HG03097 (cell line): ENCODE measurements around the gene FAM120A.
"Not testable (repeated sequence)": the region's sequence is repeated elsewhere in the genome, so short reads cannot be mapped to it uniquely, and the experiment has no call there.

Experiments
- ATAC-seq: cut with Tn5 transposase; IDR thresholded peaks from one replicate; pipeline ENCODE4 v1.9.1; 2021; ENCODE audit not compliant: unreplicated experiment, low FRiP score

Gene FAM120A

GRCh38 chr9:93503381-93503780 is 51.9 kb downstream of the FAM120A start:
- ATAC-seq: no peak

DNA sequence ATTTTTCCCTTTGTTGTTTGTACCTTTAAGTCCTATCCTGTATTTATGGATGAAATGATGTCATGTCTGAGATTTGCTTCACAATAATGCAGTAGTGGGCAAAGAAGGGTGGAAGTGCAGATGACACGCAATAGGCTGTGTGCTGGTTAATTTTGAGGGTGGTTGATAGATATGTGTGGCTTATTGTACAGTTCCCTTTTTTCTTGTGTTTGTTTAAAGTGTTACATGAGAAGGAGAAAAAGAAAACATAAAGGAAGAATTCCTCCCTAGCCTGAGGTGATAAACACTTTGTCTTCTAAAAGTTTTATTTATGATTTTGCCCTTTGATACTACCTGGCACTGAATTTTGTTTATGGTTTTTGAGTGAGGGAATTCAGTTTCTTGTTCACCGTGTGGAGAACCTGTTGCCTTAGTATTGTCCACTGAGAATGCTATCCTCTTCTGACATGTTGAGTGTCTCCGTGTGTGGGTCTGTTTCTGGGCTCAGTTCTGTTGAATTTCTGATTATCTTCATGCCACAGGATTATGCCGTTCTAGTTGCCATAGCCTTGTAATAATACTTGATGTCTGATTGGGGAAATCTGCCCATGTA is 54.2 kb downstream of the FAM120A start:
- no peak for ATAC-seq

GRCh38 chr9:93507768-93508167 is 56.3 kb downstream of the FAM120A start:
- ATAC-seq: no peak

DNA sequence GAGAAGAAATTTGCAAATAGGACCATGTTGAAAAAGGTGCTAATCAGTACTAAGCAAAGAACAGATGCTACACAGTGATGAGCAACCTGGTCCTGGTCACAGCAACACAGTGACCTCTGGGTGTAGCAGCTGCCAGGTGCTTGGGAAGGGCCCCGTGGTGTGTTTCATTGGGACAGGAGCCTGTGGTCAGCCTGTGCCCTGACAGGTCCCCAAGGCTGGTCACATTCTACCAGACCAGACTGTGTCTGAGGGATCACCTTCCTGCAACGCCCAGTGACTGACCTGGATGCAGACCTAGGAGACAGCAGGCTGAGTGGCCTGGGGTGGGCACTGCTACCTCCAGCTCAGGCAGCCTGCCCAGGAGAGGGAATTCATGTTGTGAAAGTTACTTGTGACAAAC is 56.7 kb downstream of the FAM120A start:
- ATAC-seq: no peak

- ATAC-seq: no peak
Measured at GRCh38 chr9:93509084-93509483, 57.6 kb downstream of the FAM120A start.

DNA sequence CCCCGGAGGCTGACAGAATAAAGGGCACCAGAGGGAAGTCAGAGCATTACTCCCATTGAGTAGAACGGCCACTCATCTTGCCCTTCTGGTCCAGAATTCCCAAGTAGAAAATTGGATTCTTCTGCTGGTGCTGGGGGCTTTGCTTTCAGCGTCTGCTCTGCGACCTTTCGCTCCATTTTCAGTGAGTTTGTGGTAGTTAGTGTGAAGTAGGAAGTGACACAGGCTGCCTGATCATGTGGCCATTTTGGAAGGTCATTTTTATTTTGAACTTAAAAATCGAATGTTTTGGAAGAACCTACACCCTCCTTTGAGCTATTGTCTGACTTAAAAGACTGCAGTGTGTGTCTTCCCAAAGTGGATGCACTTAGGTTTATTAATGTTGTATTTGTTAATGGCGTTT is 58.6 kb downstream of the FAM120A start:
- ATAC-seq: no peak

DNA sequence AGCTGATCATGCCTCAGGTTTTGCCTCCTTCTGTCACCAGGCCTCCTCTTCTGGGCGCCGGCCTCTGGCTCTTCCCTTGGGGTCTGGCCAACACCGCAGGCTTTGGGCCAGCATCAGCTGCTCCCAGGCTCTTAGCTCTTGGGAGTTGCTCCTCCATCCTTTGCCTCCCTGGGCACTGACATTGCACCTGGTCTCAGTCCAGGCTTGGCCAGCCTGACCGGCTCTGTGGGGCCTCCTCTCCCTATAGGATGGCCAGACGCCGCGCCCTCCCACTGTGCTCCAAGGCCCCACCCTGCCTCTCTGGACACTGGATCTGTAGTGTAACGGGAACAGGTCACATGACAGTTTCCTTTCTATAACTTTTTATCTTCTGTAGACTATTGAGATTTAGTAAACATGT is 59.7 kb downstream of the FAM120A start:
- not testable (repeated sequence) for ATAC-seq

GRCh38 chr9:93512170-93512812 is 60.8 kb downstream of the FAM120A start:
- ATAC-seq: not testable (repeated sequence)

DNA sequence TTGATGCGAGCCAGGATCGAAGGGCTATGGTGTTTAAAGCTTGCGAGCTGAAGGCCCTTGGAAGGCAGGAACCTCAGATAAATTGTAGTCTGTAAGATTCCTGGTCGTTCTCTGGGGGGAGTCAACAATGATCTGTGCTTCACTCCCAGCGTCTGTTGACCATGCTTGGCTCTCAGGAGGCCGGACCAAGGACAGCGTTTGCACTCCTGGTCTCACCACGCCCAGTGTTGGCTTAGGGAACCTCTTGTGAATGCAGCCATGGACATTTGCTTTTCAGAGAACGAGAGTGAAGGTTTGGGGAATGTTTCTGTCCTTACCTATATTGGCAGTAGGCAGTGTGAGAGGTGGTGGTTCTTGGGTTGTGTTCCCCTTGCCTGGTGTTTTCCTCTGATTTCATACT is 62.1 kb downstream of the FAM120A start:
- ATAC-seq: no peak

- no peak for ATAC-seq
Measured at GRCh38 chr9:93517331-93517730, 65.8 kb downstream of the FAM120A start.

- no peak for ATAC-seq
Measured at GRCh38 chr9:93520523-93520922, 69.0 kb downstream of the FAM120A start.

GRCh38 chr9:93522736-93523135 is 71.3 kb downstream of the FAM120A start:
- ATAC-seq: no peak

DNA sequence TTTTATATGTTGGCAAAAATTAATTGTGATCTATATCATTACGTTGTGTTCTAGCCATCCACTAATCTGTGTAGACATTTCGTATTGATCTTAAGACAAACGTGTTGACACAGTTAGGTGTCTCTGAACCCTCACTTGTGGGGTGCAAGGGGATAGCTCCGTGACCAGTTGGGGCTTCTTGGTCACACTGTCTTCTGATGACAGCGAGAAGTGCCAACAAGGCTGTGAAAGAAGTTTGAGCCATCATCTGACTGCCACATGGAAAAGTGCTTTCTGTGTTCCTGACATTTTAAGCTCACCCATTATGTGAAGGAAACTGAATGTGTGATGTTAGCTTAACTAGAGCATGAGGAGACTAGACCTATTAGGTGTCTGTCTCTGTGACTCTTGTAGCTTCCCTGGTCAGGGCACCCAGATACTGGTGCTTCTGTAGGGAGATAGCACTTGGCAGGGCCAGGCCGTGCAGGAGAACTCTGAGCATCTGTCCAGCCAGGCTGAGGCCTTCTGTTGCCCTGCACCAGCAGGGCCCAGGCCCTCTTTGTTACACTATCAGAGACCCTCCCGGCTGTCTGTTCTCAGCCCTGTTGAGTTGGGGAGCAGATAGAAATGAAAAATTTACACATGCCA is 72.1 kb downstream of the FAM120A start:
- ATAC-seq: no peak

DNA sequence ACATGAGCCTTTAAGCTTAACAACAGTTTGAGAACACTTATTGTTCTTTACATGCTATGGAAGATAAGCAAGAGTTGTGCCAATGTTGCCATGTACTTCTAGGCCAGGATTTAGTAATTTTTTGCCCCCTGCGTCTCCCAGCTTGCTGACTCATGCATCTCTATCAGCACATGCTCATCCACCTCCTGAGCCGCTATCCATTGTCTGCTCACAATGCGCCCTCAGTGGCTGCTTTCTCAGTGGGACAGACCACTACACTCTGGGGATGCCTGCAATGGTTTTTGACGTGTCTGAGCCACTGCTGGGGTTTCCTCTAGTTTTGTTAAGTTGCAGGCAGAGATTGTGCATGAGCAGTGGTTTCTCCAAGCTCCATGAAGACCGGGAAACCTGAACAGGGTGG is 74.0 kb downstream of the FAM120A start:
- ATAC-seq: no peak

DNA sequence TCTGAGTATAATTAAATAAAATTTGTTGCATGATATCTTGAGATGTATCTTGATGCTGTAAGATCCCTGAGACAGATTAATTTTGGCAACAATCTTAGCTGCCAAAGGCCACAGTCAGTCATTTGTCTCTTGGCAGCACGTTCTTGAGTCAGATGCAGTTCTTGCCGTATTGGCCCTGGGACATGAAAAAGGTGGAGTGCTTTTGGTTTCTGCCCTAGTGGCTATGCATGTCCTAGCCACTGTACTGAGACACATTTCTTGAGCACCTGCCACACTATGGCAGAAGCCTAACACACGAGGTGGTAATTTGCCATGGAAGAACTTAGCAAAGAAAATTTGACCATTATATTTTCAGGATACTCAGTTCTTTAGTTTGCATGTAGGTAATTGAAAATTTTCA is 79.9 kb downstream of the FAM120A start:
- no peak for ATAC-seq

DNA sequence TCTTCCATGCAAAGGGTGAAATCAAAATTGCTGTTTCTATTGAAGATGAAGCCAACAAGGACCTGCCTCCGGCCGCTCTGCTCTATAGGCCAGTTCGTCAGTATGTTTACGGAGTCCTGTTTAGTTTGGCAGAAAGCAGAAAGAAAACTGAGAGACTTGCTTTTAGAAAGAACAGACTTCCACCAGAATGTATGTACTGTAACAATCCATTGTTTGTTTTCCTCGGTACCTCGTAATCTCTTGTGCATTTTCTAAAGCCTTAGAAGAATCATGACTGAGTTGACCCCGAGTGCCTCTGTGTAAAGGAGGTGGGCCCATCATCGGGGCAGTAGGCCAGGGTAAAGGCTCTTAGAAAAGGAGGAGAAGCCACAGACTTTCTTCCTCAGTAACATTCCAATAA is 80.7 kb downstream of the FAM120A start:
- ATAC-seq: no peak

DNA sequence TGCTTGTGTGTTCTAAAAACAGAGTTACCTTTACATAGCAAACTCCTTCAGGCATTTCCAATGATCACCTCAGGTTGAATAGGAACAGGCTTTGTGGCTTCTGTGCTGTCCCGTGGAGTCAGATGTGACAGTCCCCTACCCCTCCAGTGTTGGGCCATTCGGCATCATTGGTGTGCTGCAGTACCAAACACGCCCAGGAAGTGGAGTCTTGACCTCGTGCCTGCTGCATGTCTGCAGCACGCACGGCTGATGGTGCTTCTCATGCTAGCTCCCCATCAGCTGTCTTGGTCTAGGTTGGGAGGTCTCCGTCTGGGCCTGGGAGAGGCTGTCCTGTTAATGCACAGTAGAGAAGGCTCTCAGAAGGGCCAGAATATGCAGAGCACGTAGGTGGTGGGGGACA is 82.4 kb downstream of the FAM120A start:
- ATAC-seq: no peak

DNA sequence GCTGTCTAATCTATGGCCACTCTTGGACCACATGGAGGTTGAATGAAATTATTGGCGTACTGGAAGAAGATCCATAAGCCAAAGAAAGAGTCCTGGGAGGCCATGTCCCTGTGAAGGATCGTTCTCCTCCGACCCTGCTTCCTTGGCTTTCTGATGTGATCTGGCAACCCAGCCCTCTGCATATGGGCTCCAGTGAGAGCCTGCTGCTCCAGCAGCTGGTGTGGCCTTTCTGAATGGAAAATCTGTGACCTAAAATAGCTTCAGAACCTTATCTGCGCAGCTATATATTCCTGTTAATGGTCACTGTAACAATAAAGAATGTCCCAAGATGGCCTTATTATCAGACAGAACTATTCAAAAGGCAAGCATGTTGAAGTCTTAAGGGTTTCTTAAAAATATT is 84.7 kb downstream of the FAM120A start:
- ATAC-seq: no peak

DNA sequence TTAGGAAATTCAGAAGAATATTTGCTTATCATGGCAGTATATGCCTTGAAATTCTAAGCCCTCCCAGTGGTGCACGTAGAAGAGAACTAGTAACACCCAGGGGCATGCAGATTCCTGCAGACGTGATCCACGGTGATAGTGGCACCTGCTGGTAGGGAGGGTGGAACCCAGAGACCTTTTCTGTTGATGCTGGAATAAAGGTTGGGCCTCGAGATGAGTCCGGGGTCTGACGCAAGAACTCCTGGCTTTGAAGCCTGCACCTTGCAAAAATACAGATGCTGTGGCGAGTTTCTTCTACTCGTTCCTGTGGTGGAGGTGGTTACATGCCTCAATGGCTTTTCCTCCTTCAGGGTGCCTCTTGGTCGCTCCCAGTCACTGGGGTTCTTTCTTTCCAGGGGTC is 85.4 kb downstream of the FAM120A start:
- no peak for ATAC-seq

- ATAC-seq: no peak
Measured at GRCh38 chr9:93540305-93540704, 88.8 kb downstream of the FAM120A start.

GRCh38 chr9:93541005-93541404 is 89.5 kb downstream of the FAM120A start:
- ATAC-seq: no peak
